Ovary (tissue), 9 donors: Measurements from ENCODE around the gene TIGAR. TPM values are rescaled to one million over a fixed set of nuclear protein-coding genes. Genes with fewer than 3 reads are reported as not detected.

Experiments used
- DNase-seq, 5 donors: peaks; one replicate each; pipeline ENCODE4 v3.0.0-alpha.2; 2019 to 2020
- H3K27ac ChIP-seq, 2 donors: fragments of 200-600 bp; one replicate each; pipeline versions ENCODE4 v1.5.1 to v1.8.0; 2019 to 2022
- H3K27me3 ChIP-seq: fragments of 200-600 bp; one replicate; pipeline ENCODE4 v1.8.0; 2022
- H3K36me3 ChIP-seq: fragments of 200-600 bp; sonication (generic); one replicate; pipeline ENCODE4 v1.5.1; 2019
- H3K4me1 ChIP-seq: one replicate; pipeline ENCODE4 v1.8.1; 2013; ENCODE audit warnings: mild to moderate bottlenecking, moderate library complexity; ENCODE audit not compliant: insufficient read depth
- H3K4me3 ChIP-seq: fragments of 200-600 bp; sonication (generic); one replicate; pipeline ENCODE4 v1.5.1; 2017
- H3K9me3 ChIP-seq, 2 donors: fragments of 200-600 bp in 1 of 2; sonication (generic) in 1 of 2; one replicate each; pipeline versions ENCODE4 v1.5.1 to v1.8.1; 2013 to 2019; ENCODE audit warnings: mild to moderate bottlenecking in 1 of 2, moderate library complexity in 1 of 2
- EP300 ChIP-seq: sonication (generic); formaldehyde crosslinking; IDR thresholded peaks from one replicate; pipeline ENCODE4 v1.6.1; 2017; ENCODE audit warnings: antibody characterized with exemption
- POLR2A ChIP-seq: fragments of 450-650 bp; IDR thresholded peaks from one replicate; pipeline ENCODE4 v1.6.1; 2017; ENCODE audit warnings: antibody characterized with exemption, mild to moderate bottlenecking, moderate library complexity
- WGBS, 3 donors: extraction: QIAGEN DNeasy Blood & Tissue Kit in 1 of 3; methylation state at CpG; one replicate each; pipeline versions ENCODE4 v1.1.5 to v1.1.7; 2013 to 2017; 5-methylcytosine and 5-hydroxymethylcytosine counted together
- intact Hi-C, 4 donors: fragments of 100-400 bp; cut with DNase I; formaldehyde crosslinking; loops; one replicate each; pipeline versions ENCODE4 v1.11.0 to v1.15.1; 2022 to 2023
- polyA plus RNA-seq, 2 donors: library from polyadenylated mRNA; stranded (reverse); fragments of 200-250 nt in 1 of 2; fragments of 350-450 nt in 1 of 2; fragmentation: Illumina TruSeq in 1 of 2; extraction: RNeasy Lipid Tissue Mini Kit (QIAGEN cat#74804) in 1 of 2; gene quantifications; one replicate each; pipeline ENCODE4 v1.2.3, GENCODE V29; 2013 to 2014
- total RNA-seq, 7 donors: library from RNA; depleted of rRNA in 2 of 7; stranded (reverse); fragments of >200 nt in 2 of 7; fragmentation: NEBNext Ultra II Directional in 3 of 7; extraction: Animal tissue kit (Norgen Biotek cat#: 25700) in 3 of 7; gene quantifications; one replicate each; pipeline versions ENCODE4 v1.1.0 to v1.2.4, GENCODE V29; 2016 to 2023
- TF ChIP-seq, protein P1 (sequence below), 3 donors: fragments of 450-650 bp in 2 of 3; fragments of 200-600 bp in 1 of 3; IDR thresholded peaks; one replicate each; pipeline versions ENCODE4 v1.5.1 to v1.8.0; 2016 to 2022; ENCODE audit warnings: antibody characterized with exemption in 3 of 3, mild to moderate bottlenecking in 1 of 3
- donor health status: DM: no; HTN: no; CAD: no; lungs with moderate emphysema.
- donor health status: DM: no; HTN: no; CAD: no.
- donor health status: Bipolar disorder and iron deficiency.
- donor health status: DM: yes; HTN: yes; CAD: no.
- donor health status: DM: no; HTN: no; CAD: no.
- donor health status: DM: yes; HTN: yes; CAD: no.

TIGAR gene
- total and polyA plus RNA-seq, 9 donors: 0.36 to 10.3 (median 4.1) TPM

DNA sequence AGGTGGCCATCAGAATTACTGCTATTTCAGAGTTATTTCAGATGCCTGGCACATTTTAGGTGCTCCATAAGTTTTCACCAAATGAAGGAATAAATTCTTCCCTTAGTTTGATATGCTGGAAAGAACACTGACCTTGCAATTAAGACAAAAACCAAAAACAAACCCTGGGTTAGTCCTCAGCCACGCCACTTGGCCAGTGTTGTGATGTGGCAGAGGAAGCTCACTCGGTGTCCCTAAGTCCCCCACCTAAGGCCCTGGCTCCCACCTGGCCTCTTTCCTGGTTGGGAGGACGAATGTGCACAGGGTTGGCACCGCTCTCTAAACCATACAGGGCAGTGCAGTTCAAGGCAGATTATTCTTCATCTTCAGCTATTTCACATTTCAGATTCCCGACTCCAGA is 72.2 kb downstream of the TIGAR start:
- Histone ChIP-seq H3K27me3 (no peaks in the 10 kb centered on the region), H3K9me3 (no peaks in the 10 kb centered on the region), H3K36me3 (no peaks in the 10 kb centered on the region), H3K4me3 (no peak overlapping the region), H3K27ac (no peak overlapping the region), H3K4me1 (no peaks in the 10 kb centered on the region)
- 44 to 74% (median 45%) methylated on average over 5 of the region's 5 CpGs for WGBS, 3 donors
- intact Hi-C loops: no loop called here
- TF ChIP-seq, protein P1, sequence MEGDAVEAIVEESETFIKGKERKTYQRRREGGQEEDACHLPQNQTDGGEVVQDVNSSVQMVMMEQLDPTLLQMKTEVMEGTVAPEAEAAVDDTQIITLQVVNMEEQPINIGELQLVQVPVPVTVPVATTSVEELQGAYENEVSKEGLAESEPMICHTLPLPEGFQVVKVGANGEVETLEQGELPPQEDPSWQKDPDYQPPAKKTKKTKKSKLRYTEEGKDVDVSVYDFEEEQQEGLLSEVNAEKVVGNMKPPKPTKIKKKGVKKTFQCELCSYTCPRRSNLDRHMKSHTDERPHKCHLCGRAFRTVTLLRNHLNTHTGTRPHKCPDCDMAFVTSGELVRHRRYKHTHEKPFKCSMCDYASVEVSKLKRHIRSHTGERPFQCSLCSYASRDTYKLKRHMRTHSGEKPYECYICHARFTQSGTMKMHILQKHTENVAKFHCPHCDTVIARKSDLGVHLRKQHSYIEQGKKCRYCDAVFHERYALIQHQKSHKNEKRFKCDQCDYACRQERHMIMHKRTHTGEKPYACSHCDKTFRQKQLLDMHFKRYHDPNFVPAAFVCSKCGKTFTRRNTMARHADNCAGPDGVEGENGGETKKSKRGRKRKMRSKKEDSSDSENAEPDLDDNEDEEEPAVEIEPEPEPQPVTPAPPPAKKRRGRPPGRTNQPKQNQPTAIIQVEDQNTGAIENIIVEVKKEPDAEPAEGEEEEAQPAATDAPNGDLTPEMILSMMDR (IDR thresholded peaks at IDR 0.05): no peak
- TF ChIP-seq EP300 (no peak), POLR2A (no peak)
- DNase-seq: no peak

DNA sequence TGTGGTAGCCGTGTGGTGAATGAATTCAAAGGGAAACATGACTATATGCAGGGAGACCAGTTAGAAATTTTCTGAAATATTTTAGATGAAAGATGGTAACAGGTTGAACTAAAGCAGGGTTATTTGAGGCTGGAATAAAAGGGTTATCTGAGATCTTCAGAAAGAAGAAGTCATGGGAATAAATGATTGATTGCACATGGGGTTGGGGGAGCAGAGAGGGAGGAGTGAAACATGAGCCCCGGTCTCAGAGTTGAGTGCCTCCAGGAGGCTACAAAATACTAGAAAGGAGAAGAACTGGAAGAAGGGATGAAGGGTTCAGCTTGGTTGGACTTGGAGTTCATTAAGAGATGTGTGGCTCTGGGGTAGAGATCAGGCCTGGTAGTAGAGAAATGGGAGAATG is 74.8 kb downstream of the TIGAR start:
- Histone ChIP-seq H3K9me3 (no peaks in the 10 kb centered on the region), H3K4me3 (no peak overlapping the region), H3K36me3 (no peaks in the 10 kb centered on the region), H3K27ac (no peak overlapping the region), H3K27me3 (no peaks in the 10 kb centered on the region), H3K4me1 (no peaks in the 10 kb centered on the region)
- 60 to 65% (median 61%) methylated on average over 2 of the region's 2 CpGs for WGBS, 3 donors
- TF ChIP-seq EP300: no peak
- TF ChIP-seq, protein P1 (IDR thresholded peaks at IDR 0.05): no peak
- no peak for TF ChIP-seq POLR2A
- DNase-seq: no peak
- intact Hi-C loops: no loop called here

DNA sequence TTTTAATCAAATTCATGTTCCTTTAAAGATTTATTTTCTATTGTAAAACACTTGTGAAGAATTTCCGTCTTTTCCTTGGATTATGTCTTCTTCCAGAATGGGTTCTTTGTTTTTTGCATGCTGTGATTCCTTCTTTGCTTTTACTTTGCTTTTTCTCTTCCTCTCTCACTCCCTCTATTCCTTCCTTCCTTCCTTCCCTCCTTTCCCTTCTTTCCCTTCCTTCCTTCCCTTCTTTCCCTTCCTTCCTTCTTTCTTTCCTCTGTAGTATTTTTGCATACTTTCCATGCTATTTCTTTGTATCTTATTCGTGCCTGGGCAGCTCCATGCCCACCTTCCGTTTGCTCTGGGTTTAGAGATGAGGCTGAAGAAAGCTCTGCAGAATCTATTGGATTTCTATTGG is 80.1 kb downstream of the TIGAR start:
- Histone ChIP-seq H3K36me3 (no peaks in the 10 kb centered on the region), H3K9me3 (peaks cover 0 to 3% of the 10 kb centered on the region in 2 donors), H3K4me1 (no peaks in the 10 kb centered on the region), H3K4me3 (no peak overlapping the region), H3K27ac (no peak overlapping the region), H3K27me3 (no peaks in the 10 kb centered on the region)
- DNase-seq: no peak
- intact Hi-C loops: no loop called here
- TF ChIP-seq POLR2A (no peak), EP300 (no peak)
- TF ChIP-seq, protein P1 (IDR thresholded peaks at IDR 0.05): no peak
- WGBS, 3 donors: 76 to 84% (median 77%) methylated on average over 3 of the region's 3 CpGs

DNA sequence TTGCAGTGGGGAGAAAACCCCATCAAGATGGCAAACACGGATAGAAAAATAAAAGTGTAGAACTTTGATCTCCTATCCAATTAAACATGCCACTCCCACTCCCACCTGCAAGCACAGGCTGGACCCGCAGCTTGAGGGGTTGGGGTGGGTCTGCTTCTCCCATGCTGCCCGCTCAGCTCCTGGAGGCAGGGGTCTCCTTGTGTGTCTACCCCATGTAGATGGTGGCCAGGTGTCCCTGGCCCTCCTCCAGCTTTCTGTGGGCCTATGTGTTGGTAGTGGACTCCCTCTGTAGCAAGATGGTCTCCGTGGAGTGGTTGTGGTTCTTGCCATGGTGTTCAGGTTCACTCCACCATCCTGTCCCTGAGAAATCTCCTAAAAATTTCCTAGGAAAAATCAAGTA is 82.0 kb downstream of the TIGAR start:
- no peak for DNase-seq

More for the DNA sequence above, 82.0 kb downstream of the TIGAR start:
- H3K9me3 ChIP-seq: peaks cover 0 to 3% of the 10 kb centered on the region in 2 donors
- TF ChIP-seq EP300 (no peak), POLR2A (no peak)
- TF ChIP-seq, protein P1 (IDR thresholded peaks at IDR 0.05): no peak
- intact Hi-C loops: no loop called here
- H3K27me3 ChIP-seq: no peaks in the 10 kb centered on the region
- 70 to 81% (median 72%) methylated on average over 4 of the region's 4 CpGs for WGBS, 3 donors
- no peaks in the 10 kb centered on the region for H3K4me1 ChIP-seq
- H3K36me3 ChIP-seq: no peaks in the 10 kb centered on the region
- H3K27ac ChIP-seq: no peak overlapping the region
- H3K4me3 ChIP-seq: no peak overlapping the region

Other genes with a start within 250 kb of the TIGAR start
- gene CCND2, start 47.5 kb upstream of the TIGAR start, total RNA-seq: 100 to 1,000 TPM in 1 of 7 donors, 10 to 100 TPM in 6; 24.1 to 105 (median 70.7) TPM
- gene CCND2, start 47.5 kb upstream of the TIGAR start, polyA plus RNA-seq: 10 to 100 TPM in 1 of 2 donors, 1 to 10 TPM in 1; 4.0 to 16.3 TPM
- not detected for gene FGF23, start 58.5 kb downstream of the TIGAR start, total RNA-seq
- gene FGF23, start 58.5 kb downstream of the TIGAR start, polyA plus RNA-seq: not detected
- gene FGF6, start 124.6 kb downstream of the TIGAR start, total RNA-seq: not detected
- not detected for gene FGF6, start 124.6 kb downstream of the TIGAR start, polyA plus RNA-seq
- gene RAD51AP1, start 217.7 kb downstream of the TIGAR start, total RNA-seq: 1 to 10 TPM in 6 of 7 donors, under 1 TPM in 1; 0.53 to 3.4 (median 1.6) TPM
- 1 to 10 TPM; 1.5 to 1.7 TPM for gene RAD51AP1, start 217.7 kb downstream of the TIGAR start, polyA plus RNA-seq
- gene DYRK4, start 241.0 kb downstream of the TIGAR start, total RNA-seq: 10 to 100 TPM; 23.7 to 51.8 (median 39.8) TPM
- gene DYRK4, start 241.0 kb downstream of the TIGAR start, polyA plus RNA-seq: 10 to 100 TPM; 41.2 to 53.9 TPM